ENCODE measurements around the gene TOP1.
A peak's percentile ranks its signal among the peaks of the same experiment; 100 is the strongest.

The TOP1 gene

DNA sequence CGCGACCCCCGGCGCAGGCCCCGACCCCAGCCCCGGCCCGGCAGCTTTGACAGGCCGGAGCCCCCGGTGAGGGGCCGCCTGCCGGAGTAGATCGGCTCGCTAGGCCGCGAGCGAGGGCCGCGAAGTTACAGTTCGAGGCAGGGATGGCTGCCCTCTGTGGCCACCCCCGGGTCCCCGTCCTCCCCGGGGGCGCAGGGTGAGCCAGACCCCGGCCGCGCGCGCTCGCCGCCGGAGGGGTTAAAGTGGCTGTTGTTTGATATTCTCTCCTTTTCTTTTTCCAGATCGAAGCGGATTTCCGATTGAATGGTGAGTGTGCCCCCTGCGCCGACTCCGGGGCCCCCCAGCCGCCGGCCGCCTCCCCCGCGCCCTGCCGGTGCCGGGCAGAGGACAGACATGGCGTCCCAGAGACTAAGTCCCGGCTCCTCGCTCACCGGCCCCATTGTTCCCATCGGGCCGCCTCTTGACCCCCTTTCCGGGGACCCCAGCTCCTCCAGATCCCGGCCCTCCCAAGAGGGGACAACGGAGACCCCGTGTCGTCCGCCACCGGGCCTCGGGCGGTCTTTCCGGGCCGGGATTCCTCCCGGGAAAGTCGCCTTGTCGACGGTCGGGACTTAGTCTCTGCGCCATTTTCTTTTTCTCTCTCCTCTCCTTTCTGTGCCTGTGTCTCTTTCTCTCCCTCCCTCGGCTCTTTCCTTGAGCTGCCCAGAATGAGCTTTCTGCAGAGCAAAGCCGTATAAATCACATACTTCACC lies 704 bp downstream of the TOP1 start:
- no peak for DNase-seq (ENCODE audit: low read depth, low spot score)
- CTCF ChIA-PET, result interaction anchor here (0.6 to 0.8 kb wide), 2 partner anchors 38 to 39 kb away, joined by 3 to 4 read pairs; no protein-coding TSS in a partner anchor
- TF ChIP-seq CTCF (IDR thresholded peaks at IDR 0.05; ENCODE audit: insufficient read depth, low read length, missing control alignments), result no peak
- H3K4me3 ChIP-seq (ENCODE audit: low read depth, low read length), result peak overlapping the region; percentile 91
- POLR2A ChIA-PET, result interaction anchor here (1.0 kb wide), 1 partner anchor 17 kb away, joined by 6 read pairs; no protein-coding TSS in a partner anchor

- POLR2A ChIA-PET, result interaction anchor here (0.7 to 1.0 kb wide), 2 partner anchors 16 to 23 kb away, joined by 3 to 6 read pairs; no protein-coding TSS in a partner anchor
- CTCF ChIA-PET, result interaction anchor here (0.8 to 2.1 kb wide), 3 partner anchors 10 to 65 kb away, joined by 4 to 7 read pairs (median 7); no protein-coding TSS in a partner anchor
- no peak for TF ChIP-seq CTCF (IDR thresholded peaks at IDR 0.05; ENCODE audit: insufficient read depth, low read length, missing control alignments)
- no peak for DNase-seq (ENCODE audit: low read depth, low spot score)
- peak overlapping the region; percentile 91 for H3K4me3 ChIP-seq (ENCODE audit: low read depth, low read length)
These were observed 1.4 kb downstream of the TOP1 start for GRCh38 chr20:41030061-41030460.

- no peak for TF ChIP-seq CTCF (IDR thresholded peaks at IDR 0.05; ENCODE audit: insufficient read depth, low read length, missing control alignments)
- ChIA-PET CTCF (interaction anchor here (1.0 to 2.1 kb wide), 4 partner anchors 9 to 65 kb away, joined by 4 to 14 read pairs (median 7); no protein-coding TSS in a partner anchor), POLR2A (interaction anchor here (0.7 to 1.0 kb wide), 2 partner anchors 16 to 23 kb away, joined by 3 to 6 read pairs; no protein-coding TSS in a partner anchor)
- no peak for DNase-seq (ENCODE audit: low read depth, low spot score)
- peak overlapping the region; percentile 91 for H3K4me3 ChIP-seq (ENCODE audit: low read depth, low read length)
These were observed 2.1 kb downstream of the TOP1 start for GRCh38 chr20:41030531-41031242.

DNA sequence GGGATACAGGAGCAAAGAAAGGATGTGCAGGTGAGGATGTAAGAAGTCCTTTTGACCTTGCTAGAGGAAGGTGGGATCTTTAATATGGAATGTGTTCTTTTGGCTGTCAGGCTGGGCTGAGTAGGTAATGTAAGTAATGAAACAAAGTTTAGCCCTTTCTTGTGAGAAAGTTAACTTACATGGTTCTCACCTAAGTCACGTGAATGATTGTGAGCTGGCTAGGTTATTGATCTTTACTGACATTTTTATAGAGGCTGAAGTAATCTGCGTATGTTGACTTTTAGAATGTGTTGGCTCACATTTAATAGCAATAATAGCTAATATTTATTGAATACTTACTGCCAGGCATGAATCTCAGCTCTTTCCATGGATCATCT lies 2.6 kb downstream of the TOP1 start:
- H3K4me3 ChIP-seq (ENCODE audit: low read depth, low read length), result peak overlapping the region; percentile 91; the same call in 1 of the 2 replicates
- POLR2A ChIA-PET, result no interaction called here

GRCh38 chr20:41032271-41032670 lies 3.6 kb downstream of the TOP1 start:
- DNase-seq (ENCODE audit: low read depth, low spot score), result no peak
- no peak for TF ChIP-seq CTCF (IDR thresholded peaks at IDR 0.05; ENCODE audit: insufficient read depth, low read length, missing control alignments)
- ChIA-PET CTCF (interaction anchor here (0.6 to 2.1 kb wide), 4 partner anchors 7 to 150 kb away, joined by 3 to 14 read pairs (median 6); no protein-coding TSS in a partner anchor), POLR2A (no interaction called here)
- no peak overlapping the region for H3K4me3 ChIP-seq (ENCODE audit: low read depth, low read length)

More for the DNA sequence above, 2.6 kb downstream of the TOP1 start:
- no peak for TF ChIP-seq CTCF (IDR thresholded peaks at IDR 0.05; ENCODE audit: insufficient read depth, low read length, missing control alignments)
- CTCF ChIA-PET, result interaction anchor here (0.9 to 2.1 kb wide), 5 partner anchors 9 to 47 kb away, joined by 3 to 14 read pairs (median 4); no protein-coding TSS in a partner anchor
- no peak for DNase-seq (ENCODE audit: low read depth, low spot score)

DNA sequence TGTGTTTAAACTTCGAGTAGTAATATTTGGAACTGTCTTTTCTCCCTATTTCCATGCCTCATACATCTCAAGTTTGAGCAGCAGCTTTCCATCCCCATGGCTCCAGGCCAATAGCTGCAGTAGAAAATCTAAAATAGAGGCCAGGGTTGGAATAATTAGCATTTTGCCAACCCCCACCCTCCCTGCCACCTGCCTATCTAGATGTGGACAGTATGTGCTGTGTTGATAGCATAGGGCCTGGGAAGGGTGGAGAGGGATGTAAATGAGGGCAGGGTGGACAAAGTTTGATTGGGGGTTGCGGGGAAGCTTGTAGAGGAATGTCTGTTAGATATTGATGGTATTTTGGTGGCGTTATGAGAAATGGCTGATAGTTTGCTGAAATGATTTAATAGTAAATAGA lies 5.6 kb downstream of the TOP1 start:
- DNase-seq (ENCODE audit: low read depth, low spot score), result no peak
- ChIA-PET POLR2A (no interaction called here), CTCF (interaction anchor here (1.6 kb wide), 1 partner anchor 24 kb away, joined by 4 read pairs; no protein-coding TSS in a partner anchor)
- H3K4me3 ChIP-seq (ENCODE audit: low read depth, low read length), result no peak overlapping the region
- no peak for TF ChIP-seq CTCF (IDR thresholded peaks at IDR 0.05; ENCODE audit: insufficient read depth, low read length, missing control alignments)

All from AG04449 (cell line).